CD4-positive, alpha-beta memory T cell (primary cell): Measurements from ENCODE around the gene PPCS. TPM values are rescaled to one million over a fixed set of nuclear protein-coding genes. Genes with fewer than 3 reads are reported as not detected.

ENCODE experiments used
- CTCF ChIA-PET: fragments of 350-600 bp; sonication (Branson Sonifier 250); formaldehyde crosslinking; loops from one replicate; lab custom pipeline; 2021; ENCODE audit warnings: inconsistent platforms; ENCODE audit not compliant: partially characterized antibody; lab: Charles Lee
- POLR2A ChIA-PET: fragments of 350-600 bp; sonication (Branson Sonifier 250); formaldehyde crosslinking; loops from one replicate; lab custom pipeline; 2021; ENCODE audit not compliant: partially characterized antibody; lab: Charles Lee
- DNase-seq, 5 donors: peaks; one replicate each; pipeline versions ENCODE4 v3.0.0 to v3.0.0-alpha.2; 2020 to 2022; ENCODE audit warnings: mixed read lengths in 1 of 5
- H3K27ac ChIP-seq: one replicate; pipeline ENCODE4 v1.7.0; 2013; ENCODE audit warnings: low read depth, low read length
- H3K27me3 ChIP-seq: 2 replicates; pipeline ENCODE4 v1.7.0; 2013; ENCODE audit warnings: mild to moderate bottlenecking, low read length, moderate library complexity; ENCODE audit not compliant: insufficient read depth
- H3K36me3 ChIP-seq: 2 replicates; pipeline ENCODE4 v1.7.0; 2013; ENCODE audit warnings: mild to moderate bottlenecking, low read length, moderate library complexity; ENCODE audit not compliant: insufficient read depth
- H3K4me1 ChIP-seq: 2 replicates; pipeline ENCODE4 v1.7.0; 2013; ENCODE audit warnings: mild to moderate bottlenecking, low read length, moderate library complexity; ENCODE audit not compliant: insufficient read depth
- H3K4me3 ChIP-seq, 2 donors: one replicate each; pipeline ENCODE4 v1.7.0; 2013; ENCODE audit warnings: low read length in 2 of 2, mild to moderate bottlenecking in 1 of 2
- H3K9me3 ChIP-seq, 2 donors: one replicate each; pipeline ENCODE4 v1.7.0; 2013; ENCODE audit warnings: low read length in 2 of 2, control low read depth in 1 of 2; ENCODE audit not compliant: control insufficient read depth in 1 of 2
- H3K27ac Mint-ChIP-seq, 7 donors: one replicate each; pipeline ENCODE4 v1.8.0; 2020 to 2021; ENCODE audit warnings: mixed read lengths in 7 of 7, mild to moderate bottlenecking in 6 of 7, inconsistent platforms in 3 of 7, moderate library complexity in 3 of 7
- H3K27me3 Mint-ChIP-seq, 2 donors: one replicate each; pipeline ENCODE4 v1.8.0; 2020 to 2021; ENCODE audit warnings: mixed read lengths in 2 of 2
- H3K36me3 Mint-ChIP-seq, 2 donors: one replicate each; pipeline ENCODE4 v1.8.0; 2020 to 2021; ENCODE audit warnings: mixed read lengths in 2 of 2, inconsistent platforms in 1 of 2, mild to moderate bottlenecking in 1 of 2
- H3K4me1 Mint-ChIP-seq, 4 donors: one replicate each; pipeline ENCODE4 v1.8.0; 2020 to 2021; ENCODE audit warnings: mixed read lengths in 4 of 4, mild to moderate bottlenecking in 1 of 4
- H3K4me3 Mint-ChIP-seq, 8 donors: one replicate each; pipeline ENCODE4 v1.8.0; 2020 to 2021; ENCODE audit warnings: mixed read lengths in 8 of 8, mild to moderate bottlenecking in 7 of 8, moderate library complexity in 6 of 8, inconsistent platforms in 3 of 8
- H3K9me3 Mint-ChIP-seq, 8 donors: one replicate each; pipeline ENCODE4 v1.8.0; 2020 to 2021; ENCODE audit warnings: mixed read lengths in 8 of 8, mild to moderate bottlenecking in 5 of 8, inconsistent platforms in 3 of 8, moderate library complexity in 1 of 8
- intact Hi-C: fragments of 100-400 bp; cut with micrococcal nuclease; formaldehyde crosslinking; loops from one replicate; pipeline ENCODE4 v1.15.1; 2023
- polyA plus RNA-seq, 2 donors: library from polyadenylated mRNA; unstranded; fragments of 300-500 nt; fragmentation: Illumina TruSeq; gene quantifications; one replicate each; pipeline ENCODE4 v1.2.3, GENCODE V29; 2021
- total RNA-seq, 2 experiments: library from RNA; stranded (reverse); gene quantifications; one replicate each; pipeline ENCODE4 v1.2.3, GENCODE V29; 2021

The PPCS gene
- total and polyA plus RNA-seq, 4 experiments from 2014 or later = 61.1 to 159 (median 88.2) TPM

DNA sequence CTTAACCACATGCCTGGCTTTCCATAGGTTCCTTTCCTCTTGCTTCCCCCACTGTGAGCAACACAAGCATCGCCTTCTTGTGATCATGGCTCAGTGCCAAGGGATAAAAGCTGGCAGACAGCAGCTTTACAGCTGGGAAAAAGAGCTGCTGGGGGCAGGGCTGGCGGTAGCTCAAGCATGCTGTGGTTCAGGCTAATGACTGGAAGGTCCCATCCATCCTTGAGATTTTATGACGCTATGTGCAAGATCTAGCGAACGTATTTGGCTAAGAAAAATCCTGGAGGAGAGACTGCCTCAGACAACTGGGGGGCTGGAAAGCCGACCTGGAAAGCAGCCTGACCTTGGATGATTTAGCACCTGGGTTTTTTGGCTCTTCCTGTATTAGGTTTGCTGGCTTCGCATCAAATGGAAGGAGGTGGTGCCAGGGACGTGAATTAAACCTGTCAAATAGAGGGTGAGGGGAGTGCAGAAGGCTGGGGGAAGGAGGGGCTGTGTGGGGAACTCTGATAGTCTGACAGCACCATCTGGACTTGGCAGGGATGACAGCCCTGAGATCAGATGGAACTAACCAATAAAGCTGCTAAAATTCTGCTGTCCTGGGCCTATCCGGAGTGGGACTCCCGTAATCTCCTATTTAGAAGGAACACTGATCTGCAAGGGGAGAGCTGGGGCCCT lies 35.3 kb upstream of the PPCS start:
- DNase-seq = no peak
- Mint-ChIP-seq H3K4me1 (no peaks in the 10 kb centered on the region), H3K27me3 (peaks cover 0 to 6% of the 10 kb centered on the region in 2 donors), H3K4me3 (no peak overlapping the region), H3K27ac (no peak overlapping the region), H3K9me3 (no peaks in the 10 kb centered on the region), H3K36me3 (no peaks in the 10 kb centered on the region)
- no peaks in the 10 kb centered on the region for H3K27me3 ChIP-seq
- H3K9me3 ChIP-seq = no peaks in the 10 kb centered on the region
- POLR2A ChIA-PET = no interaction called here
- H3K27ac ChIP-seq = no peak overlapping the region
- no peaks in the 10 kb centered on the region for H3K4me1 ChIP-seq
- CTCF ChIA-PET = no interaction called here
- H3K36me3 ChIP-seq = no peaks in the 10 kb centered on the region
- intact Hi-C loops = no loop called here
- no peak overlapping the region for H3K4me3 ChIP-seq

- ChIA-PET CTCF (no interaction called here), POLR2A (no interaction called here)
- Histone ChIP-seq H3K4me3 (no peak overlapping the region), H3K27me3 (no peaks in the 10 kb centered on the region), H3K9me3 (no peaks in the 10 kb centered on the region), H3K4me1 (no peaks in the 10 kb centered on the region), H3K36me3 (no peaks in the 10 kb centered on the region), H3K27ac (no peak overlapping the region)
- intact Hi-C loops = no loop called here
- no peak for DNase-seq
- Mint-ChIP-seq H3K9me3 (no peaks in the 10 kb centered on the region), H3K4me1 (no peaks in the 10 kb centered on the region), H3K27me3 (peaks cover 0 to 6% of the 10 kb centered on the region in 2 donors), H3K27ac (no peak overlapping the region), H3K4me3 (no peak overlapping the region), H3K36me3 (no peaks in the 10 kb centered on the region)
Observed at GRCh38 chr1:42422737-42423136, 33.6 kb upstream of the PPCS start.

- H3K36me3 ChIP-seq = no peaks in the 10 kb centered on the region
- CTCF ChIA-PET = interaction anchor here (1.4 kb wide), 1 partner anchor 250 kb away, joined by 5 read pairs; no protein-coding TSS in a partner anchor
- no peak for DNase-seq
- no peaks in the 10 kb centered on the region for H3K9me3 Mint-ChIP-seq
- no peaks in the 10 kb centered on the region for H3K9me3 ChIP-seq
- no peak overlapping the region for H3K4me3 ChIP-seq
- H3K4me3 Mint-ChIP-seq = no peak overlapping the region
- no peak overlapping the region for H3K27ac Mint-ChIP-seq
- no peaks in the 10 kb centered on the region for H3K4me1 Mint-ChIP-seq
- H3K27me3 ChIP-seq = no peaks in the 10 kb centered on the region
- H3K27me3 Mint-ChIP-seq = peaks cover 0 to 6% of the 10 kb centered on the region in 2 donors
- H3K4me1 ChIP-seq = no peaks in the 10 kb centered on the region
- no peak overlapping the region for H3K27ac ChIP-seq
- no peaks in the 10 kb centered on the region for H3K36me3 Mint-ChIP-seq
- intact Hi-C loops = no loop called here
- POLR2A ChIA-PET = no interaction called here
Observed at GRCh38 chr1:42423681-42424080, 32.7 kb upstream of the PPCS start.

DNA sequence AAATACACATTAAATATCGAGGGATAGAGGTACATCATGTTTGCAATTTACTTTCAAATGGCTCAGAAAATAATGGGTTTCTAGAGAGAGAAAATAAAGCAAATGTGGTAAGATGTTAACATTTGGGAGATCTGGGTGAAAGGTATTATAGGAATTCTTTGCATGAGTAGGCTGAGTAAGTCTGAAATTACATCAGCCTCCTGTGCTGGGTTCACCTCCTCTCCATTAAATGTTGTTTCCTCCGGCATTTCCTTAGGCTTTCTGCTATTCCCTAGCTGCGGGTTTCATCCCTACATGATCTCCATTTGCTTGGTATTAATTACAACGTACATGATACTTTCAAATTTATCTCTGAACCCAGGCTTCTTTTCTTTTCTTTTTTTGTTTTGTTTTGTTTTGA lies 32.1 kb upstream of the PPCS start:
- H3K4me3 Mint-ChIP-seq = no peak overlapping the region
- Histone ChIP-seq H3K27ac (no peak overlapping the region), H3K4me3 (no peak overlapping the region), H3K9me3 (no peaks in the 10 kb centered on the region), H3K27me3 (no peaks in the 10 kb centered on the region), H3K36me3 (no peaks in the 10 kb centered on the region), H3K4me1 (no peaks in the 10 kb centered on the region)
- intact Hi-C loops = no loop called here
- H3K4me1 Mint-ChIP-seq = no peaks in the 10 kb centered on the region
- peaks cover 0 to 6% of the 10 kb centered on the region in 2 donors for H3K27me3 Mint-ChIP-seq
- POLR2A ChIA-PET = no interaction called here
- H3K36me3 Mint-ChIP-seq = no peaks in the 10 kb centered on the region
- CTCF ChIA-PET = interaction anchor here (1.4 kb wide), 1 partner anchor 251 kb away, joined by 5 read pairs; no protein-coding TSS in a partner anchor
- no peaks in the 10 kb centered on the region for H3K9me3 Mint-ChIP-seq
- DNase-seq = no peak
- no peak overlapping the region for H3K27ac Mint-ChIP-seq

DNA sequence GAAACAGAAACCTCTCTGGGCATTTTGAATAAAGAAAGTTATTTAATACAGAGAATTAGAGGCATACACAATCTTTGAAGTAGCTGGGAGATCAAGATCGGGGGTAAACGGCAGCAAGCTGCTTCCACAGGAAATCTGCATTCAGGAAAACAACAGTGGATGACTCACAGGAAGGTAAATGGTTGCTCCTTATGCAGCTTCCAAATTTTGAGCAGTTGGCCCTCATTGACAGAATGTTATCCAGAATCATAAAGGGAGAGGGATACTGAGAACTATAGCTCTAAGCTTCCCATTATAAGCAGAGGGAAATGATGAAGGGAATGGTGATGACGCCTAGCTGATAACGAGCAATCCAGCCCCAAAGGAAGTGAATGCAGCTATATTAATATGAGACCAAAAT lies 29.1 kb upstream of the PPCS start:
- no peak overlapping the region for H3K27ac ChIP-seq
- intact Hi-C loops = no loop called here
- Mint-ChIP-seq H3K27me3 (peaks cover 0 to 6% of the 10 kb centered on the region in 2 donors), H3K27ac (peak overlapping the region in 1 of 7 donors; percentile 25), H3K36me3 (no peaks in the 10 kb centered on the region), H3K9me3 (no peaks in the 10 kb centered on the region), H3K4me1 (no peaks in the 10 kb centered on the region), H3K4me3 (no peak overlapping the region)
- no peak for DNase-seq
- H3K4me3 ChIP-seq = no peak overlapping the region
- POLR2A ChIA-PET = no interaction called here
- no peaks in the 10 kb centered on the region for H3K36me3 ChIP-seq
- H3K27me3 ChIP-seq = no peaks in the 10 kb centered on the region
- no peaks in the 10 kb centered on the region for H3K4me1 ChIP-seq
- CTCF ChIA-PET = no interaction called here
- no peaks in the 10 kb centered on the region for H3K9me3 ChIP-seq

DNA sequence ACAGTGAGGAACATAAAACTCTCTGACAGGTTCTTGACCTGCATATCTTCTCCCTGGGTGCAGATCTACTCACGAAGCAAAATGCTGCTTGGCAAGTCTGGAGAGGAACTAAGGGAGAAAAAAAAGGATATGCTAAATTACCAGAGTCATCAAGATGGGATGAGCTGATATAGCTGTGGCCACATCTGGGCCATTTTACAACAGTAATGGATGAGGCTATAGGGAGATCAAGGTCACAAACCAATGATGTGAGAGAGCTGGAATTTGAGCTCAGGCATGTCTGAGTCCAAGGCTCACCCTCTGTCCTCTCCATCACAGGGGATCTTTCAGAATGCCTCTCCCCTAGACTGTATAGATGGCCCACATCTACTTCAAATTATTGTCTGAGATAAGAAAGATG lies 26.7 kb upstream of the PPCS start:
- no peaks in the 10 kb centered on the region for H3K36me3 ChIP-seq
- H3K9me3 ChIP-seq = no peaks in the 10 kb centered on the region
- H3K27me3 ChIP-seq = no peaks in the 10 kb centered on the region
- ChIA-PET POLR2A (no interaction called here), CTCF (interaction anchor here (0.6 kb wide), 1 partner anchor 17 kb away, joined by 5 read pairs; no protein-coding TSS in a partner anchor)
- intact Hi-C loops = no loop called here
- no peaks in the 10 kb centered on the region for H3K4me1 ChIP-seq
- Mint-ChIP-seq H3K4me3 (no peak overlapping the region), H3K4me1 (no peaks in the 10 kb centered on the region), H3K27ac (no peak overlapping the region), H3K9me3 (no peaks in the 10 kb centered on the region), H3K36me3 (no peaks in the 10 kb centered on the region), H3K27me3 (peaks cover 0 to 1% of the 10 kb centered on the region in 2 donors)
- H3K27ac ChIP-seq = no peak overlapping the region
- H3K4me3 ChIP-seq = no peak overlapping the region
- no peak for DNase-seq

DNA sequence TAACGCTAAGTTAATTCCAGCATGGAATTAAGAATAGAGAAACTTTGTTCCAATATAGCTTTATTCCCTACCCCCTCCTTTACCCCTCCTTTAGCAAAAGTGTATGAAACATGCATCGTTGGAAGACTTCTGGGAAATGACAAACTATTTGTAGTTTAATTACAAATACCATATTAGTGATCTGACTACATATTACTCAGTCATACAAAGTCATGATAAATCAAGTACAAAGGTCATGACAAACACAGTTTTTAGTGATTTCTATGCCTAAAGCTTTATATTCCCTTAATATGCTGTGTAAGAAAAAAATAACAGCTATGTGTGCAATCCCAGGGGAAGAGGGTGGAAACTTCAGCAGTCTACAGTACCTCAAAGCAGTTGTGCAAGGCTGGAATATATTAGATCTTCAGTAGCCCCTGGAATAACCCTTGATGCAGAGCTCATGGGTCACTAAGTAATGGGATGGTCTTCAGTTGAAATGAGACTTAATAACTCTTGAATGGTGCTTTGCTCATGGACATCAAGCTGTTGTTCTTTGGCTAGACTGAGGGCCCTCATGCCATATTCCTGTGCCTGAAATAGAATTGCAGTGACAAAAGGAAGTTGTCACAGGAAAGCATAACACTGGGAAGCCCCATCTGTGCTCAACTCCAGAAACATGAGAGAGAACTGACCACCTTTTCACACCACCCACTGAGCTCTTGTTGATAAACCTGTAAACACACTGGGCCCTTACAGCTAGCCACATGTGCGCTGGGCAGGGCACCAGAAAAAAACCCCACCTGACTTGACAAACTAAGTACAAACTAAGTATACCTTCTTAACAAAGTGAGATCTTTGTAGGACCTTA lies 25.8 kb upstream of the PPCS start:
- H3K27me3 ChIP-seq = no peaks in the 10 kb centered on the region
- CTCF ChIA-PET = no interaction called here
- no peak overlapping the region for H3K4me3 ChIP-seq
- no peaks in the 10 kb centered on the region for H3K27me3 Mint-ChIP-seq
- H3K27ac ChIP-seq = no peak overlapping the region
- H3K9me3 ChIP-seq = no peaks in the 10 kb centered on the region
- no peak for DNase-seq
- H3K27ac Mint-ChIP-seq = no peak overlapping the region
- intact Hi-C loops = no loop called here
- no peaks in the 10 kb centered on the region for H3K4me1 ChIP-seq
- no peaks in the 10 kb centered on the region for H3K9me3 Mint-ChIP-seq
- no peaks in the 10 kb centered on the region for H3K36me3 ChIP-seq
- H3K4me3 Mint-ChIP-seq = no peak overlapping the region
- H3K4me1 Mint-ChIP-seq = no peaks in the 10 kb centered on the region
- H3K36me3 Mint-ChIP-seq = no peaks in the 10 kb centered on the region
- POLR2A ChIA-PET = no interaction called here
